Fibroblast of lung (primary cell): ENCODE results near the gene DDIT4.

Experiments
- EZH2 ChIP-seq: IDR thresholded peaks from 2 replicates; pipeline ENCODE4 v1.5.1; 2012; ENCODE audit warnings: low read length, control low read depth, mild to moderate bottlenecking; ENCODE audit errors: missing control alignments
- TF ChIP-seq, protein P1 (sequence below), 2 donors: IDR thresholded peaks in 1 of 2; conservative IDR thresholded peaks in 1 of 2; 1 replicate in 1 of 2; 2 replicates in 1 of 2; pipeline ENCODE4 v1.5.1; 2011 to 2012; ENCODE audit warnings: low read length in 2 of 2, control low read depth in 1 of 2, inconsistent platforms in 1 of 2, low read depth in 1 of 2, mild to moderate bottlenecking in 1 of 2

DNA sequence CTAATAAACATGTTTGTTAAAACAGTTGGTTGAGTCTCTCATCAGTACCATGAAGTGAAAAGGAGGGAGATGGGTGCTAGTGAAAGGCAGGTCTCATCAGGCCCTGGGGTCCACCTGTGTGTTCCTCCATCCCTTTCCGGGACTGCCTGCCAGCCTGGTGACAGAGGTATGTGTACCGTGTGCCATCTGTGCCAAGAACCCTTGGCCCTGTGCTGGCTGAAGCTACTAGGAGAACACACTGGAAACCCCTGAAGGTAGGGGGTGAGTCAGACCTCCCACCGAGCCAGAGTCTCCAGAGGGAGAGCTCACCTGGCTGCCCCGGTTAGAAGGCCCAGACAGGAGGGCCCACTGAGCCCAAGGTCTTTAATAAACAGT is 2.3 kb downstream of the DDIT4 start:
- TF ChIP-seq, protein P1, sequence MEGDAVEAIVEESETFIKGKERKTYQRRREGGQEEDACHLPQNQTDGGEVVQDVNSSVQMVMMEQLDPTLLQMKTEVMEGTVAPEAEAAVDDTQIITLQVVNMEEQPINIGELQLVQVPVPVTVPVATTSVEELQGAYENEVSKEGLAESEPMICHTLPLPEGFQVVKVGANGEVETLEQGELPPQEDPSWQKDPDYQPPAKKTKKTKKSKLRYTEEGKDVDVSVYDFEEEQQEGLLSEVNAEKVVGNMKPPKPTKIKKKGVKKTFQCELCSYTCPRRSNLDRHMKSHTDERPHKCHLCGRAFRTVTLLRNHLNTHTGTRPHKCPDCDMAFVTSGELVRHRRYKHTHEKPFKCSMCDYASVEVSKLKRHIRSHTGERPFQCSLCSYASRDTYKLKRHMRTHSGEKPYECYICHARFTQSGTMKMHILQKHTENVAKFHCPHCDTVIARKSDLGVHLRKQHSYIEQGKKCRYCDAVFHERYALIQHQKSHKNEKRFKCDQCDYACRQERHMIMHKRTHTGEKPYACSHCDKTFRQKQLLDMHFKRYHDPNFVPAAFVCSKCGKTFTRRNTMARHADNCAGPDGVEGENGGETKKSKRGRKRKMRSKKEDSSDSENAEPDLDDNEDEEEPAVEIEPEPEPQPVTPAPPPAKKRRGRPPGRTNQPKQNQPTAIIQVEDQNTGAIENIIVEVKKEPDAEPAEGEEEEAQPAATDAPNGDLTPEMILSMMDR (conservative IDR thresholded peaks at IDR 0.05 in 1 of 2, IDR thresholded peaks at IDR 0.05 in 1 of 2; ENCODE audit: low read depth in 1 of 2, low read length in 2 of 2): no peak
- no peak for TF ChIP-seq EZH2
